Measurements from ENCODE around the gene TBL1XR1.
"Not testable (repeated sequence)": the region's sequence is repeated elsewhere in the genome, so short reads cannot be mapped to it uniquely, and the experiment has no call there.

Gene TBL1XR1

GRCh38 chr3:177206936-177207335 is 9.7 kb upstream of the TBL1XR1 start:
- DNase-seq: no peak

DNA sequence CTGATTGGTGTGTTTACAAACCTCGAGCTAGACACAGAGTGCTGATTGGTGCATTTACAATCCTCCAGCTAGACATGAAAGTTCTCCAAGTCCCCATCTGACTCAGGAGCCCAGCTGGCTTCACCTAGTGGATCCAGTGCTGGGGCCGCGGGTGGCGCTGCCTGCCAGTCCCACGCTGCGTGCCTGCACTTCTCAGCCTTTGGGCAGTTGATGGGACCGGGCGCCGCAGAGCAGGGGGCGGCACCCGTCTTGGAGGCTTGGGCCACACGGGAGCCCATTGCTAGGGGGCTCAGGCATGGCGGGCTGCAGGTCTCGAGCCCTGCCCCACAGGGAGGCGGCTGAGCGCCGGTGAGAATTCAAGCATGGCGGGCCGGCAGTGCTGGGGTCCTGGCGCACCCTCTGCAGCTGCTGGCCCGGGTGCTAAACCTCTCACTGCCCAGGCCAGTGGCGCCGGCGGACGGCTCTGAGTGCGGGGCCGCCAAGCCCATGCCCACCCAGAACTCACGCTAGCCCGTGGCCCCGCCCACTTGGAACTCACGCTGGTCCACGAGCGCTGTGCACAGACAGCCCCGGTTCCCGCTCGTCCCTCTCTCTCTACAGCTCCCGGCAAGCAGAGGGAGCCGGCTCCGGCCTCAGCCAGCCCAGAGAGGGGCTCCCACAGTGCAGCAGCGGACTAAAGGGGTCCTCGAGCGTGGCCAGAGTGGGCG is 6.6 kb upstream of the TBL1XR1 start:
- DNase-seq: no peak

GRCh38 chr3:177203016-177203415 is 5.7 kb upstream of the TBL1XR1 start:
- not testable (repeated sequence) for DNase-seq

DNA sequence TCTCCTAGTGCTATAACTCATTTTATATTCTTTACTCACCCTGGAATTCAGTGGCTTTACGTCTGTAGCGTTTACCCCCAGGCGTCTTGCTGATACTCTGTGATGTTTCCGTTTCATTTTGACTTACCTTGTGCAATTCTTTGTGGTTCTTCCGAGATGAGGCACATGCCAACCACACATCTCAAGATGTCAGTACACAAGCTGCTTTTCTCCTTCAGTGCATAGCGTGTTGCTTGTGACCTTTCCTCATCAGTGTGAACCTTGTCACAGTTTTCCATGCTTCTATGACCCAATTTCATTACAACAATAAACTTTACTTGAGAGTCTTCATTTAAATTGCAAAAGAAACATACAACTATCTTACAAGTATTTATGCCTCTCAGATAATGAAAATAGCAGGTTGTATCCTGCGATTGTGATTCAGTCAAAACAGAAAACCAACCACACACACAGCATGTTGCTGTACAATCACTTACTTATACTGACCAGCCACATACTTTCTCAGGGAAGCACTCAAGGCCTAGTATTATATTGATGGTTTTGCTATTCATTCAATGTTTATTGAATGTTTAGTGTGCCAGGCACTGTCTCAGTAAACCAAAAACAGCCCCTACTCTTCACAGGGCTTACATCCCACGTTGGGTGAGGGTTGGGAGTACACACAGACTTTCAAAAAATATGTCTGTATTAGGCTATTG is 4.6 kb upstream of the TBL1XR1 start:
- DNase-seq: no peak

DNA sequence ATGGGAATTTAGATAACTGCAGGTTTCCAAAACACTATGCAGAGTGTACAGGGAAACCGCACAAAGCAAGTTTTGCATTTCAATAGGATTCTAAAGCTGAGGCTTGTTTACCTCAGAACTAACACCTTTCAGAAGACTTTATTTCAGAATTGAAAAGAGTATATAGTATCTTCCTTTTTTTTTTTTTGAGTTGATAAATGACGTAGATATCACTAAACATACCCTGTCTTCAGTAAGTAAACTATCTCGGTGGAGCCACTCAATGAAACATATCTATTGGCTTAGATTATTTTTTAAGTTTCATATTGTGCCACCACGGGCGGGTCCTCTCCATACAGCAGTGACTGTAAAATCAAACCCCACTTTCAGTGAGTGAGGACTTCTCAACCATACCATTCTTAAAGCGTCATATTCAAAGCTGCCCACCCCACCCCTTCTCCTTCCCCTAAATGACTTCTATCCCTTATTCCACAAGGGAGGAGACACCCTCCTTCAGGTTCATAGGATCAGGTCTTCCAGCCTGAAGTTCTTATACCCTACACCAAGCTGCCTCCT is 2.0 kb upstream of the TBL1XR1 start:
- no peak for DNase-seq

GRCh38 chr3:177197727-177198460 is 612 bp upstream of the TBL1XR1 start:
- DNase-seq: no peak

DNA sequence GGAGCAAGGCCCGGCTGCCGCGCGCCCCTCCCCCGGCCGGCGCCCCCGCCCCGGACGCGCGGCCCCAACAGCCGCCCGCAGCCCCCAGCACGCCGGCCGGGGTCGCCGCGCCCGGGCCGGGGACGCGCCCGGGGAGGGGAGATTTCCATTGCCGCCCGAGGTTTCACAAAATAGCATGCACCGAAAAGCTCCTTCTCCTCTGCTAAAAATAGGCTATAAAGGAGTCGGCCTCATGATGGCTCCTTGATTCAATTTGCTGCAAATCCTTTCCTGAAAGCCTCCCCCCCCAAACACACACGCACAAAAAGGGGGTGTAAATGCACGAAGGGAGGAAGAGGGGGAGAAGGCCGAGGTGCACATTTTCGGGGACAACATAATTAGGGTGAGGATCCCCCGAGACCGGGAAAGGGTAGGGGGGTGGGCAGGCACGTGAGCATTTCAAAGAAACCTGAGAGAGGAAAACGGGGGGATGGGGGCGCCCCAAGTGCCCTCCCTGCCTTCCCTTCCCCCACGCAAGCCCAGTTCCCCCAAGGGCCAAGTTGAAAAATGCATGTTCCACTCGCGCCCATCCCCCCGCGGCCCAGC is 734 bp downstream of the TBL1XR1 start:
- DNase-seq: peak in 1 of 2 donors; percentile 45

DNA sequence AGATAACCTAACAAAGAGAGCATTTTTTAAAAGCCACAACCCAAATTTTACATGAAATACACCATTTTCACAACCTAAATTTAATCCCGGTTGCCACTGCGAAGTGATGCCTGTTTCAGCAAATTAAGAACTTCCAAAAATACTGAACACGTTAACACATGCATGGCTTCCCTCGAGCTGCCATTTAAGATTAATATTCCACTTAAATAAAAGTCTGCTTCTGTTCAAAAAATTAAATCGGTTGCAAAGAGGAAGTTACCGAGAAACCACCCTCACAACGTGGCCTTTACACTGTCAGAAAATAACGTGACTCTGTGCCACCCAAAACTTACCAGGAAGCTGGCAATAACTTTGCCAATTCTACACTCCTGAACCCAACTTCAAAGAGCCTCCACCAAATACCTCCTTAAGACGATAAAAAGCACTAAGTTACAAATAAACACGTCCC is 1.2 kb downstream of the TBL1XR1 start:
- peak in 1 of 2 donors; percentile 69 for DNase-seq

- DNase-seq: no peak
These were observed 1.9 kb downstream of the TBL1XR1 start for GRCh38 chr3:177195242-177195991.

GRCh38 chr3:177194299-177194698 is 3.0 kb downstream of the TBL1XR1 start:
- DNase-seq: no peak

DNA sequence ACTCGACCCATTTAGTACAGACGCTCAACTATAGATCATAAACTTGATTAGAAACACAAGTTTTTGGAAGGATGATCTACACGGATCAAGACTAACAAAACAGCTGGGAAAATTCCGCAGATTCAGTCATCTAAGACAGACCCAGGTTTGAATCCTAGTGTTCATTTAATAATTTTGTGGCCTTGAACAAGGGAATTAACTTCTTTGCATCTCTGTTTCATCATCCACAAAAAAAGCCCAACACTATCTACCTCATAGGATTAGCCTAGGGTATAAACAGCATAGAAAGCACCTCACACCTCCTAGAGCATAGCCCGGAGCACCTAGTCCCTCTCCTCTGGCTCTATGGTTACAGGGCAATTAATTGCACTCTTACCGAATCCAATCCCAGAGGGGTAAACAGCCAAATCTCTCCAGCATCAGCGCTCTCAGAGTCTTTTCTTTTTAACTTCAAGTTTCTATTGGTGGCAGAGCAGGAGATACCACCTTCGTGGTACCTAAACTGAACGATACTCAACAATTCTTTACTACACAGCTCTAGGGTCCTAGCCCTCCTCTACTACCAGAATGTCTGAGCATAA is 3.5 kb downstream of the TBL1XR1 start:
- DNase-seq: no peak

DNA sequence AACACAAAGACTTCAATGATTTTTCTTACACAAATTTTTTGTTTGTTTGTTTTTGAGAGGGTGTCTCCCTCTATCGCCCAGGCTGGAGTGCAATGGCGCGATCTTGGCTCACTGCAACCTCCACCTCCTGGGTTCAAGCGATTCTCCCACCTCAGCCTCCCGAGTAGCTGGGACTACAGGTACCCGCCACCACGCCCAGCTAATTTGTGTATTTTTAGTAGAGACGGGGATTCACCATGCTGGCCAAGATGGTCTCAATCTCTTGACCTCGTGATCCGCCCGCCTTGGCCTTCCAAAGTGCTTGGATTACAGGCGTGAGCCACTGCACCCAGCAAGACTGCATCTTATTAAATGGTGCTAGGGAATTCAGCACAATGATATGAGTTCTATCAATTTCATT is 4.0 kb downstream of the TBL1XR1 start:
- DNase-seq: not testable (repeated sequence)

DNA sequence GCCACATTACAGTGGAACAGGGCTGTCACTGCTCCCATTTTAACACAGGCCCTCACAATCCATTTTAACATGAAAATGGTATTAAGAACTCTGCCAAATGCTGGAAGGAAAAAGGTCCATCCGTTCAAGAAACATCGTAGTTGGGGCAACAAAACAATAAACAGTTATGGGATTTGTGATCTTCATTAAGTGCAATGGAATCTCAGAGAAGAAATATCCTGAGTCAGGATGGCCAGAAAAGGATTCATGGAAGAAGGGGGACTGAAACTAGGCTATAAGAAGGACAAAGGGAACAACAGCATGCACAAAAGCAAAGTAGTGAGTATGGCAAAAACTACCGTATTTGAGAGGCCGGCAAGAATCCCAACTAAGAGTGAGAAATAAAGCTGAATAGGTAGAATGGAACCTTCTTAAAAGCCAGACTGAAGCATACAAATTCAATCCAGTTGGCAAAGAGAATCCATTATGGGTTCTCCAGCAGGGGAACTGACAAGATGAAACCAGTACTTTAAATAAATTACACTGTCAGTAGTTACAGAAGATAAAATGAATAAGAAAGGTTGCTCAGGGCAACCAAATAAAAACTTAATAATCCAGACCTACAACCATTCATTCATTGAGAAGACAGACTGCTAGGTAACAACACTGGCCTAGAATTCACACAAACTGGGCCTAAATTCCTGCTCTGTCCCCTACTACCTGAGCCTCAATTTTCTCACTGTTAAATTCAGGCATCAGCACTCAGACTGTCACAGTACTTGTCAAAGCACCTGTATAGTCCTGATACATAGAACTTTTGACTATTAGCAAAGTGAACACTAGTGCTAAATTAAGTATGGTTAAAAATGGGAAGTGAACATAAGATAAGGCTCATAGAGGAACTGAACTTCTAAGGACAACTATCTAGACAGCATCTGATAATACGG is 6.3 kb downstream of the TBL1XR1 start:
- DNase-seq: peak in 1 of 2 donors; percentile 30

GRCh38 chr3:177190184-177190583 is 7.1 kb downstream of the TBL1XR1 start:
- DNase-seq: not testable (repeated sequence)

DNA sequence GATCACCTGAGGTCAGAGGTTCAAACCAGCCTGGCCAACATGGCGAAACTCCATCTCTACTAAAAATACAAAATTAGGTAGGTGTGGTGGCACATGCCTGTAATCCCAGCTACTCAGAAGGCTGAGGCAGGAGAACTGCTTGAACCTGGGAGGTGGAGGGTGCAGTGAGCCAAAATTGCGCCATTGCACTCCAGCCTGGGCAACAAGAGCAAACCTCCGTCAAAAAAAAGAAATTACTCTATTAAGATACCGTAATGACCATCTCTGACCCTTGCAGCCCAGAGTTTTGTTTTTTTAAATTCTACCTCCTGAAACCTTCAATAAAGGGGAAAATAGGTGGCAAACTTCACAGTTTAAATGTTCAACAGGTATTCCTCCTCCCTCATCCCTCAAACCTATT is 9.0 kb downstream of the TBL1XR1 start:
- not testable (repeated sequence) for DNase-seq

GRCh38 chr3:177186306-177186705 is 11.0 kb downstream of the TBL1XR1 start:
- no peak for DNase-seq

GRCh38 chr3:177185035-177185574 is 12.2 kb downstream of the TBL1XR1 start:
- no peak for DNase-seq

DNA sequence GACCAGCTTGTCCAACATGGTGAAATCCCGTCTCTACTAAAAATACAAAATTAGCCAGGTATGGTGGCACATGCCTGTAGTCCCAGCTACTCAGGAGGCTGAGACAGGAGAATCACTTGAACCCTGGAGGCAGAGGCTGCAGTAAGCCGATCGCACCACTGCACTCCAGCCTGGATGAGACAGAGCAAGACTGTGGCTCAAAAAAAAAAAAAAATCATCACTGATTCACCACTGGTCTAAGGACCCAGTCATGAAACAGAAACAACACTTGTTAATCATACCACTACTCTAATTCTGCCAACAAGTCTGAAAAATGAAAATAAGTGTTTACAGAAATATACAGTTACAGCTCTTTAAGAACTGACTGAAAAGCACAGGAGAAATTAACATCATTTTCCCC is 12.7 kb downstream of the TBL1XR1 start:
- DNase-seq: not testable (repeated sequence)

- no peak for DNase-seq
These were observed 14.9 kb downstream of the TBL1XR1 start for GRCh38 chr3:177182352-177182751.

DNA sequence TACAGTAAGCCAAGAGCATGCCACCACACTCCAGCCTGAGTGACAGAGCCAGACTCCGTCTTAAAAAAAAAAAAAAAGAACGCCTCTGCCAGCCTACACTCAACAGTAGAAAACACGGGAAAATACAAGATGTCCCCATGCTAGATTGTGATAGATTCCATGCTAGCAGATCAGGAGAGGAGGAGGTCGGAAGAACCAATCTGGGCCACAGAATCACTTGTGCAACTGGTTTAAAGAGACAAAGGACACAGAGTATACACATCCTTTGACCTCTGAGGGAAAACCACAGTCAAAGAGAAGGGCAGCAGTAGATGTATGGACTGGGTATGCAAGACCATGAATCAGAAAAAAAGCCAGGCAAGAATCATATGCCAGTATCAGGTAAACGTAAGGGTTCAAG is 15.9 kb downstream of the TBL1XR1 start:
- no peak for DNase-seq
